ENCODE data around the gene ENTREP1.

DNA sequence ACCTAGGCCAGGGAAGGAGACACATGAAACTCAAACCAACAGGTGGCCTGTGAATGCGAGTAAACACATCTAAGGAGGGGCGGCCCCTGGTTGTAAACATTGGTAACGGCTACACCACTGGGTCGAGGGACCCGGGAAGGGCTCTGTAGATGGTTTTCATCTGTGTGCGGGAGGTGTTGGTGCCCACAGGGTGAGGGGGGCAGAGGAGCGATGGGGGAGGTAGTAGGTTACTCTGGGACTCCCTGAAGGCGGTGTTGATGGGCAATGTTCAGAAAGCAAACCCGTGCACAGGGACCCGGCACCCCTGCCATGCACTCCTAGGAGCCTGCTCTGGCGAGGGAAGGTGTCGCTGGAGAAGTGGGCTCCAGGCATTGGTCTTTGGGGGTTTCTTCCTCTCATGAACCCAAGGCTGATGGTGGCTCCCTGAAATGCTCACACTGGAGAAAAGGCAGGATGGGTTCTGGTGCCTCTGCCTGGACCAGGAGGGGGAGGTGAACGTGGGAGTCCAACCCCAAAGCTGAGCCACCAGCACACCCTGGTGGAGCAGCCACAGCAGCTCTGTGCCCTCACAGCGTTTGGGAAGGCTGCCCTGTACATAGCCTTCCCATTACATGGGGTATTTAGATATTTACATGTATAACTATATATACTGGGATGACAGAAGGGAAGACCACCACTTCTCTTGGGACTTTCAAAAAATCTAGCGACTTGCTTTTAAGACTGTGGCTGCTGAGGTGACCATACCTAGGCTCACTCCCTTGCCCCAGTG is 103.2 kb downstream of the ENTREP1 start:
- TF ChIP-seq CTCF (IDR thresholded peaks at IDR 0.05) = no peak
- TF ChIP-seq EZH2phosphoT487 (IDR thresholded peaks at IDR 0.05) = no peak

Measured in neural progenitor cell (in vitro differentiated cells).